Panc1 (cell line): ENCODE measurements around the gene TBC1D23.

ENCODE experiments used
- CTCF ChIP-seq: fragments of 450-650 bp; IDR thresholded peaks from 2 replicates; pipeline ENCODE4 v1.5.1; 2017; ENCODE audit warnings: mild to moderate bottlenecking
- TF ChIP-seq, protein P1 (sequence below), 2 experiments: IDR thresholded peaks; 2 replicates each; pipeline ENCODE4 v1.6.1; 2011 to 2012; ENCODE audit warnings: low read depth in 2 of 2, control low read depth in 1 of 2, low read length in 1 of 2, mild to moderate bottlenecking in 1 of 2, moderate library complexity in 1 of 2; ENCODE audit not compliant: insufficient read depth in 1 of 2

- TF ChIP-seq CTCF: no peak
- TF ChIP-seq, protein P1, sequence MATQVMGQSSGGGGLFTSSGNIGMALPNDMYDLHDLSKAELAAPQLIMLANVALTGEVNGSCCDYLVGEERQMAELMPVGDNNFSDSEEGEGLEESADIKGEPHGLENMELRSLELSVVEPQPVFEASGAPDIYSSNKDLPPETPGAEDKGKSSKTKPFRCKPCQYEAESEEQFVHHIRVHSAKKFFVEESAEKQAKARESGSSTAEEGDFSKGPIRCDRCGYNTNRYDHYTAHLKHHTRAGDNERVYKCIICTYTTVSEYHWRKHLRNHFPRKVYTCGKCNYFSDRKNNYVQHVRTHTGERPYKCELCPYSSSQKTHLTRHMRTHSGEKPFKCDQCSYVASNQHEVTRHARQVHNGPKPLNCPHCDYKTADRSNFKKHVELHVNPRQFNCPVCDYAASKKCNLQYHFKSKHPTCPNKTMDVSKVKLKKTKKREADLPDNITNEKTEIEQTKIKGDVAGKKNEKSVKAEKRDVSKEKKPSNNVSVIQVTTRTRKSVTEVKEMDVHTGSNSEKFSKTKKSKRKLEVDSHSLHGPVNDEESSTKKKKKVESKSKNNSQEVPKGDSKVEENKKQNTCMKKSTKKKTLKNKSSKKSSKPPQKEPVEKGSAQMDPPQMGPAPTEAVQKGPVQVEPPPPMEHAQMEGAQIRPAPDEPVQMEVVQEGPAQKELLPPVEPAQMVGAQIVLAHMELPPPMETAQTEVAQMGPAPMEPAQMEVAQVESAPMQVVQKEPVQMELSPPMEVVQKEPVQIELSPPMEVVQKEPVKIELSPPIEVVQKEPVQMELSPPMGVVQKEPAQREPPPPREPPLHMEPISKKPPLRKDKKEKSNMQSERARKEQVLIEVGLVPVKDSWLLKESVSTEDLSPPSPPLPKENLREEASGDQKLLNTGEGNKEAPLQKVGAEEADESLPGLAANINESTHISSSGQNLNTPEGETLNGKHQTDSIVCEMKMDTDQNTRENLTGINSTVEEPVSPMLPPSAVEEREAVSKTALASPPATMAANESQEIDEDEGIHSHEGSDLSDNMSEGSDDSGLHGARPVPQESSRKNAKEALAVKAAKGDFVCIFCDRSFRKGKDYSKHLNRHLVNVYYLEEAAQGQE (IDR thresholded peaks at IDR 0.05; ENCODE audit: insufficient read depth in 1 of 2, low read depth in 2 of 2, low read length in 1 of 2): no peak
These were observed 65.0 kb downstream of the TBC1D23 start for GRCh38 chr3:100325827-100326226.
